PC-9 (cell line): ENCODE results near the gene SNX1.

Source experiments
- EZH2 ChIP-seq: fragments of 200-600 bp; sonication (generic); IDR thresholded peaks from 2 replicates; pipeline ENCODE4 v1.8.0; 2017; ENCODE audit warnings: antibody characterized with exemption, low read depth
- TF ChIP-seq, protein P1 (sequence below): fragments of 200-600 bp; sonication (generic); conservative IDR thresholded peaks from 2 replicates; pipeline ENCODE4 v1.6.1; 2017; ENCODE audit warnings: mixed run types, antibody characterized with exemption, mild to moderate bottlenecking, moderate library complexity

DNA sequence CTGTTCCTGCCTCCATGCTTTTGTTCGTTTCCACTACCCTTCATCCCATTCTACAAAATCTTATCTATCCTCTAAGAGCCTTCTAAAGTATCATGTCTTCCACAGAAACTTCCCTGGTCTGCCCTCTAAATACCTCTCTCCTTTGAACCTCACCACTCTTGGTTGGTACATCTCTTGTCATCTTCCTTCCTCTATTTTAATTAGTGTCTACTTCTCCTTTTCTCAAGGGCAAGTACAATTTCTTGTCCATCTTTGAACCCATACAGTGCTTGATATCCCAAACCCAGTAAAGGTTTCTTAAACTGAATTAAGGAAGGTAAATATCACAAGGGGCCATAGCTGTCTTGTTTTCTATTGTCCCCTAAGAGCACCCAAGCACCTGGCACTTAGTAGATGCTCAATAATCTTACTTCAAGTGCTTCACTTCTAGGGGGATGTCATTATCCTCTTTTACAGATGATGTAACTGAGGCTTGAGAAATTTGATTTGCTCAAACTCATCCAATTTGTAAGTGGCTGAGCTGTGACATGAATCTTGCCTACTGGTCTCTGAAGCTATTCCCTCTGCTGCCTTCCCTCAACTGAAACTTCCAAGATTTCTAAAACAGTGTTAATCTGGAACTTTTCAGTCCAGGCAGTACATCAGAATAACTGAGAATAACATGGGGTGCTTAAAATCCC lies 46.9 kb upstream of the SNX1 start:
- TF ChIP-seq, protein P1, sequence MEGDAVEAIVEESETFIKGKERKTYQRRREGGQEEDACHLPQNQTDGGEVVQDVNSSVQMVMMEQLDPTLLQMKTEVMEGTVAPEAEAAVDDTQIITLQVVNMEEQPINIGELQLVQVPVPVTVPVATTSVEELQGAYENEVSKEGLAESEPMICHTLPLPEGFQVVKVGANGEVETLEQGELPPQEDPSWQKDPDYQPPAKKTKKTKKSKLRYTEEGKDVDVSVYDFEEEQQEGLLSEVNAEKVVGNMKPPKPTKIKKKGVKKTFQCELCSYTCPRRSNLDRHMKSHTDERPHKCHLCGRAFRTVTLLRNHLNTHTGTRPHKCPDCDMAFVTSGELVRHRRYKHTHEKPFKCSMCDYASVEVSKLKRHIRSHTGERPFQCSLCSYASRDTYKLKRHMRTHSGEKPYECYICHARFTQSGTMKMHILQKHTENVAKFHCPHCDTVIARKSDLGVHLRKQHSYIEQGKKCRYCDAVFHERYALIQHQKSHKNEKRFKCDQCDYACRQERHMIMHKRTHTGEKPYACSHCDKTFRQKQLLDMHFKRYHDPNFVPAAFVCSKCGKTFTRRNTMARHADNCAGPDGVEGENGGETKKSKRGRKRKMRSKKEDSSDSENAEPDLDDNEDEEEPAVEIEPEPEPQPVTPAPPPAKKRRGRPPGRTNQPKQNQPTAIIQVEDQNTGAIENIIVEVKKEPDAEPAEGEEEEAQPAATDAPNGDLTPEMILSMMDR = no peak
- TF ChIP-seq EZH2 = no peak
